Measurements from ENCODE around the gene AOAH.
"Not testable (repeated sequence)": the region's sequence is repeated elsewhere in the genome, so short reads cannot be mapped to it uniquely, and the experiment has no call there.

The AOAH gene

GRCh38 chr7:36504216-36504615 is 220.1 kb downstream of the AOAH start:
- DNase-seq, result not testable (repeated sequence)

GRCh38 chr7:36497775-36498174 is 226.5 kb downstream of the AOAH start:
- DNase-seq, result no peak

- not testable (repeated sequence) for DNase-seq
Measured at GRCh38 chr7:36497176-36497575, 227.1 kb downstream of the AOAH start.

- no peak for DNase-seq
Measured at GRCh38 chr7:36496576-36496975, 227.7 kb downstream of the AOAH start.

- no peak for DNase-seq
Measured at GRCh38 chr7:36491317-36491716, 233.0 kb downstream of the AOAH start.

GRCh38 chr7:36490419-36490830 is 233.9 kb downstream of the AOAH start:
- no peak for DNase-seq

GRCh38 chr7:36488672-36489071 is 235.6 kb downstream of the AOAH start:
- not testable (repeated sequence) for DNase-seq

- DNase-seq, result no peak
Measured at GRCh38 chr7:36487756-36488336, 236.4 kb downstream of the AOAH start.

- no peak for DNase-seq
Measured at GRCh38 chr7:36486336-36486735, 238.0 kb downstream of the AOAH start.

- no peak for DNase-seq
Measured at GRCh38 chr7:36484265-36484664, 240.0 kb downstream of the AOAH start.

GRCh38 chr7:36483853-36484252 is 240.4 kb downstream of the AOAH start:
- not testable (repeated sequence) for DNase-seq

- no peak for DNase-seq
Measured at GRCh38 chr7:36478745-36479144, 245.5 kb downstream of the AOAH start.

GRCh38 chr7:36475381-36475780 is 248.9 kb downstream of the AOAH start:
- no peak for DNase-seq

- DNase-seq, result no peak
Measured at GRCh38 chr7:36475011-36475342, 249.3 kb downstream of the AOAH start.

- DNase-seq, result no peak
Measured at GRCh38 chr7:36474283-36475010, 249.8 kb downstream of the AOAH start.

- DNase-seq, result no peak
Measured at GRCh38 chr7:36473454-36474282, 250.6 kb downstream of the AOAH start.

- DNase-seq, result no peak
Measured at GRCh38 chr7:36472141-36472729, 252.1 kb downstream of the AOAH start.

- DNase-seq, result no peak
Measured at GRCh38 chr7:36469236-36469635, 255.1 kb downstream of the AOAH start.

GRCh38 chr7:36468370-36469101 is 255.8 kb downstream of the AOAH start:
- DNase-seq, result no peak

- DNase-seq, result not testable (repeated sequence)
Measured at GRCh38 chr7:36466001-36466400, 258.3 kb downstream of the AOAH start.

GRCh38 chr7:36464271-36464670 is 260.0 kb downstream of the AOAH start:
- no peak for DNase-seq
